Nephron (organoid): ENCODE measurements around the gene ESR1.
"Not testable (repeated sequence)": the region's sequence is repeated elsewhere in the genome, so short reads cannot be mapped to it uniquely, and the experiment has no call there.

ENCODE experiments used
- H3K27ac Mint-ChIP-seq, 3 experiments: 2 replicates each; pipeline ENCODE4 v1.8.0; 2020; ENCODE audit warnings: mixed read lengths in 3 of 3, mild to moderate bottlenecking in 2 of 3, moderate library complexity in 1 of 3
- H3K27me3 Mint-ChIP-seq: 2 replicates; pipeline ENCODE4 v1.8.0; 2021; ENCODE audit warnings: low read depth, mild to moderate bottlenecking, moderate library complexity, mixed read lengths
- H3K36me3 Mint-ChIP-seq: 2 replicates; pipeline ENCODE4 v1.8.0; 2020; ENCODE audit warnings: low read depth, mixed read lengths
- H3K4me1 Mint-ChIP-seq: 2 replicates; pipeline ENCODE4 v1.8.0; 2020; ENCODE audit warnings: mixed read lengths
- H3K4me3 Mint-ChIP-seq, 3 experiments: 2 replicates each; pipeline ENCODE4 v1.8.0; 2020; ENCODE audit warnings: mild to moderate bottlenecking in 3 of 3, mixed read lengths in 3 of 3, moderate library complexity in 2 of 3
- H3K9me3 Mint-ChIP-seq: 2 replicates; pipeline ENCODE4 v1.8.0; 2020; ENCODE audit warnings: mixed read lengths
- CTCF ChIP-seq, 3 experiments: fragments of 200-600 bp; sonication (generic); IDR thresholded peaks; one replicate each; pipeline ENCODE4 v1.5.0; 2021; ENCODE audit warnings: antibody characterized with exemption in 3 of 3; ENCODE audit not compliant: unreplicated experiment in 3 of 3

ESR1 gene

GRCh38 chr6:151974061-151974617 is 166.7 kb downstream of the ESR1 start:
- Mint-ChIP-seq H3K4me1 (peaks cover 4% of the 10 kb centered on the region), H3K36me3 (no peaks in the 10 kb centered on the region), H3K9me3 (peaks cover 2% of the 10 kb centered on the region), H3K27ac (no peak overlapping the region), H3K4me3 (no peak overlapping the region), H3K27me3 (peaks cover 10% of the 10 kb centered on the region)
- TF ChIP-seq CTCF (IDR thresholded peaks at IDR 0.05; ENCODE audit: unreplicated experiment in 3 of 3) = no peak

- Mint-ChIP-seq H3K36me3 (no peaks in the 10 kb centered on the region), H3K9me3 (peaks cover 2% of the 10 kb centered on the region), H3K27ac (no peak overlapping the region), H3K4me3 (no peak overlapping the region), H3K4me1 (peaks cover 8% of the 10 kb centered on the region), H3K27me3 (peaks cover 6% of the 10 kb centered on the region)
- TF ChIP-seq CTCF (IDR thresholded peaks at IDR 0.05; ENCODE audit: unreplicated experiment in 3 of 3) = no peak
Measured at GRCh38 chr6:151975795-151976194, 168.3 kb downstream of the ESR1 start.

- not testable (repeated sequence) for H3K9me3 Mint-ChIP-seq, H3K27ac Mint-ChIP-seq, H3K4me3 Mint-ChIP-seq, H3K36me3 Mint-ChIP-seq, H3K4me1 Mint-ChIP-seq, H3K27me3 Mint-ChIP-seq
Measured at GRCh38 chr6:151988199-151988598, 180.7 kb downstream of the ESR1 start.

GRCh38 chr6:151992091-151992490 is 184.6 kb downstream of the ESR1 start:
- TF ChIP-seq CTCF (IDR thresholded peaks at IDR 0.05; ENCODE audit: unreplicated experiment in 3 of 3) = no peak
- Mint-ChIP-seq H3K4me3 (no peak overlapping the region), H3K9me3 (no peaks in the 10 kb centered on the region), H3K36me3 (no peaks in the 10 kb centered on the region), H3K4me1 (no peaks in the 10 kb centered on the region), H3K27ac (no peak overlapping the region), H3K27me3 (no peaks in the 10 kb centered on the region)

- no peaks in the 10 kb centered on the region for H3K27me3 Mint-ChIP-seq
- H3K4me1 Mint-ChIP-seq = no peaks in the 10 kb centered on the region
- H3K9me3 Mint-ChIP-seq = no peaks in the 10 kb centered on the region
- H3K27ac Mint-ChIP-seq = no peak overlapping the region
- H3K36me3 Mint-ChIP-seq = no peaks in the 10 kb centered on the region
- TF ChIP-seq CTCF (IDR thresholded peaks at IDR 0.05; ENCODE audit: unreplicated experiment in 3 of 3) = no peak
- H3K4me3 Mint-ChIP-seq = no peak overlapping the region
Measured at GRCh38 chr6:151993364-151993763, 185.9 kb downstream of the ESR1 start.

- no peak for TF ChIP-seq CTCF (IDR thresholded peaks at IDR 0.05; ENCODE audit: unreplicated experiment in 3 of 3)
- Mint-ChIP-seq H3K4me3 (no peak overlapping the region), H3K27ac (no peak overlapping the region), H3K36me3 (no peaks in the 10 kb centered on the region), H3K4me1 (no peaks in the 10 kb centered on the region), H3K9me3 (no peaks in the 10 kb centered on the region), H3K27me3 (no peaks in the 10 kb centered on the region)
Measured at GRCh38 chr6:151998784-151999183, 191.3 kb downstream of the ESR1 start.
